Left ventricle myocardium inferior (tissue), 1 donor: ENCODE data around the gene MRPS2. TPM values are rescaled to one million over a fixed set of nuclear protein-coding genes. Genes with fewer than 3 reads are reported as not detected.
"Not testable (repeated sequence)": the region's sequence is repeated elsewhere in the genome, so short reads cannot be mapped to it uniquely, and the experiment has no call there.

Source experiments
- DNase-seq: peaks from one replicate; pipeline ENCODE4 v3.0.0-alpha.2; 2020
- H3K27ac ChIP-seq: fragments of 200-600 bp; replicated peaks from 2 replicates; pipeline ENCODE4 v1.8.0; 2021
- H3K27me3 ChIP-seq: fragments of 200-600 bp; 2 replicates; pipeline ENCODE4 v1.8.0; 2021; ENCODE audit warnings: low read depth
- H3K36me3 ChIP-seq: fragments of 200-600 bp; 2 replicates; pipeline ENCODE4 v1.8.0; 2021
- H3K4me1 ChIP-seq: fragments of 200-600 bp; 2 replicates; pipeline ENCODE4 v1.8.0; 2021
- H3K4me3 ChIP-seq: fragments of 200-600 bp; 2 replicates; pipeline ENCODE4 v1.8.0; 2021; ENCODE audit warnings: mild to moderate bottlenecking, moderate library complexity
- H3K9me3 ChIP-seq: fragments of 200-600 bp; replicated peaks from 2 replicates; pipeline ENCODE4 v1.8.0; 2021
- intact Hi-C: fragments of 100-400 bp; cut with micrococcal nuclease; formaldehyde crosslinking; loops from one replicate; pipeline ENCODE4 v1.11.0; 2022
- total RNA-seq: library from RNA; stranded (reverse); fragmentation: NEBNext Ultra II Directional; extraction: Animal tissue kit (Norgen Biotek cat#: 25700); gene quantifications from one replicate; pipeline ENCODE4 v1.2.1, GENCODE V29; 2021
- TF ChIP-seq, protein P1 (sequence below): fragments of 200-600 bp; IDR thresholded peaks from 2 replicates; pipeline ENCODE4 v1.8.0; 2021; ENCODE audit warnings: antibody characterized with exemption, mild to moderate bottlenecking, borderline replicate concordance
- donor health status: DM: no; HTN: yes; CAD: no; lungs with severe emphysema.

The MRPS2 gene
- total RNA-seq, 1 donor from 2014 or later = 42.6 TPM

- peaks cover 14% of the 10 kb centered on the region for H3K4me1 ChIP-seq
- peaks cover 20% of the 10 kb centered on the region for H3K9me3 ChIP-seq
- no peak for DNase-seq
- H3K4me3 ChIP-seq = no peak overlapping the region
- no peak overlapping the region for H3K27ac ChIP-seq
- intact Hi-C loops = no loop called here
- no peaks in the 10 kb centered on the region for H3K27me3 ChIP-seq
- peaks cover 20% of the 10 kb centered on the region for H3K36me3 ChIP-seq
- TF ChIP-seq, protein P1, sequence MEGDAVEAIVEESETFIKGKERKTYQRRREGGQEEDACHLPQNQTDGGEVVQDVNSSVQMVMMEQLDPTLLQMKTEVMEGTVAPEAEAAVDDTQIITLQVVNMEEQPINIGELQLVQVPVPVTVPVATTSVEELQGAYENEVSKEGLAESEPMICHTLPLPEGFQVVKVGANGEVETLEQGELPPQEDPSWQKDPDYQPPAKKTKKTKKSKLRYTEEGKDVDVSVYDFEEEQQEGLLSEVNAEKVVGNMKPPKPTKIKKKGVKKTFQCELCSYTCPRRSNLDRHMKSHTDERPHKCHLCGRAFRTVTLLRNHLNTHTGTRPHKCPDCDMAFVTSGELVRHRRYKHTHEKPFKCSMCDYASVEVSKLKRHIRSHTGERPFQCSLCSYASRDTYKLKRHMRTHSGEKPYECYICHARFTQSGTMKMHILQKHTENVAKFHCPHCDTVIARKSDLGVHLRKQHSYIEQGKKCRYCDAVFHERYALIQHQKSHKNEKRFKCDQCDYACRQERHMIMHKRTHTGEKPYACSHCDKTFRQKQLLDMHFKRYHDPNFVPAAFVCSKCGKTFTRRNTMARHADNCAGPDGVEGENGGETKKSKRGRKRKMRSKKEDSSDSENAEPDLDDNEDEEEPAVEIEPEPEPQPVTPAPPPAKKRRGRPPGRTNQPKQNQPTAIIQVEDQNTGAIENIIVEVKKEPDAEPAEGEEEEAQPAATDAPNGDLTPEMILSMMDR = no peak
These were observed 7.8 kb downstream of the MRPS2 start for GRCh38 chr9:135508211-135508820.

- H3K9me3 ChIP-seq = peaks cover 20% of the 10 kb centered on the region
- intact Hi-C loops = no loop called here
- H3K36me3 ChIP-seq = peaks cover 8% of the 10 kb centered on the region
- H3K27me3 ChIP-seq = peaks cover 1% of the 10 kb centered on the region
- H3K27ac ChIP-seq = no peak overlapping the region
- peaks cover 11% of the 10 kb centered on the region for H3K4me1 ChIP-seq
- no peak for DNase-seq
- H3K4me3 ChIP-seq = no peak overlapping the region
- TF ChIP-seq, protein P1 = no peak
These were observed 9.0 kb downstream of the MRPS2 start for GRCh38 chr9:135509458-135509857.

GRCh38 chr9:135512241-135512603, 11.7 kb downstream of the MRPS2 start:
- Histone ChIP-seq H3K27me3 (peaks cover 15% of the 10 kb centered on the region), H3K4me1 (no peaks in the 10 kb centered on the region), H3K9me3 (peaks cover 20% of the 10 kb centered on the region), H3K27ac (no peak overlapping the region), H3K4me3 (no peak overlapping the region), H3K36me3 (no peaks in the 10 kb centered on the region)
- intact Hi-C loops = no loop called here
- DNase-seq = no peak
- TF ChIP-seq, protein P1 = no peak

GRCh38 chr9:135512904-135513303, 12.4 kb downstream of the MRPS2 start:
- Histone ChIP-seq H3K27me3 (peaks cover 15% of the 10 kb centered on the region), H3K4me3 (no peak overlapping the region), H3K4me1 (no peaks in the 10 kb centered on the region), H3K36me3 (no peaks in the 10 kb centered on the region), H3K9me3 (peaks cover 20% of the 10 kb centered on the region), H3K27ac (no peak overlapping the region)
- intact Hi-C loops = no loop called here
- DNase-seq = no peak
- TF ChIP-seq, protein P1 = no peak

DNA sequence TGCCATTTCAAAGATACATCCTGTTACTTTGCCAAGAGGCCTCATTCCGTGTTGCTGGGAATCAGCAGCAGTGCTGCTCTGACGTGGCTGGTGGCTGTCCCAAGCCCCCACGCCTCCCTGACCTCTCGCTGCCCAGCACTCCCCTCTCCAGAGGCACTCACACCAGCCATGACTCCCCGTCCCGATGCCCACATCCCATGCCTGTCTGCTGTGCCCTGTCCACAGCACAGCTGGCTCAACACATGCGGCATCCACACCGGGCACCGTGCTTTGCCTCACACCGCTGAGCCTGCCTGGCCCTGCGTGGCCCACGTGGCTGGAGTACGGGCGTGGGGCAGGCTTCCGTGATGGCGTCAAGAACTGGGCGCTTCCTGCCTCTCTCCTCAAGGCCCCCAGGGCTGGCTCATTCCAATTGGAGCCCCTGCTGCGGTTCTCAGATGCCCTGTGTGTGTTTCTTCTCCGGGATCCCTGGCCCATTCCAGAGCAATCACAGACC, 12.9 kb downstream of the MRPS2 start:
- Histone ChIP-seq H3K36me3 (no peaks in the 10 kb centered on the region), H3K9me3 (peaks cover 20% of the 10 kb centered on the region), H3K4me1 (no peaks in the 10 kb centered on the region), H3K4me3 (no peak overlapping the region), H3K27me3 (peaks cover 15% of the 10 kb centered on the region), H3K27ac (no peak overlapping the region)
- DNase-seq = no peak
- TF ChIP-seq, protein P1 = no peak
- intact Hi-C loops = no loop called here

DNA sequence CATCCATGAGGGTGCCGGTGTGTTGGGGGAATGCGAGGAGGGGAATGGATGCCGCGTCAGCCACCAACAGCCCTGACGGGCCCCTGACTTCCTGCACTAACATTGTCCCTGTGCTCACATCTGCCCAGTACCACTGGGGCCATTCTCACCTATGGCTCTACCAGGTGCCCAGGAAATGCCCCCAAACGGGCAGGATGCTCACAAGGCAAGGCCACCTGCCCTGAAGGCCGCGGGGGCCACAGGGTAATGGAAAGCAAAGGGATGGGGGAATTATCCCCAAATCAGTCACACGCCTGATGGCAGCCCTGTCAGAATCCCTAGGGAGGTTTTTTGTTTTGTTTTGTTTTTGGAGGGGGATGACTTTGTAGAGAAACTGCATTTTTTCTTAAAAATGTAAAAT, 13.4 kb downstream of the MRPS2 start:
- intact Hi-C loops = not testable (repeated sequence)

More for the DNA sequence above, 13.4 kb downstream of the MRPS2 start:
- H3K27ac ChIP-seq, DNase-seq, H3K4me3 ChIP-seq, H3K36me3 ChIP-seq, H3K4me1 ChIP-seq: not testable (repeated sequence)
- peaks cover 15% of the 10 kb centered on the region for H3K9me3 ChIP-seq
- peaks cover 15% of the 10 kb centered on the region for H3K27me3 ChIP-seq
